C4-2B (cell line): Measurements from ENCODE around the gene DNAH2.

Experiments used
- H3K27ac ChIP-seq: fragments of 450-650 bp; 2 replicates; pipeline ENCODE4 v1.5.1; 2017
- CTCF ChIP-seq: fragments of 450-650 bp; conservative IDR thresholded peaks from 2 replicates; pipeline ENCODE4 v1.5.1; 2017; ENCODE audit warnings: mild to moderate bottlenecking
- ZFX ChIP-seq: fragments of 450-650 bp; IDR thresholded peaks from 2 replicates; pipeline ENCODE4 v1.6.1; 2017

DNAH2 gene

DNA sequence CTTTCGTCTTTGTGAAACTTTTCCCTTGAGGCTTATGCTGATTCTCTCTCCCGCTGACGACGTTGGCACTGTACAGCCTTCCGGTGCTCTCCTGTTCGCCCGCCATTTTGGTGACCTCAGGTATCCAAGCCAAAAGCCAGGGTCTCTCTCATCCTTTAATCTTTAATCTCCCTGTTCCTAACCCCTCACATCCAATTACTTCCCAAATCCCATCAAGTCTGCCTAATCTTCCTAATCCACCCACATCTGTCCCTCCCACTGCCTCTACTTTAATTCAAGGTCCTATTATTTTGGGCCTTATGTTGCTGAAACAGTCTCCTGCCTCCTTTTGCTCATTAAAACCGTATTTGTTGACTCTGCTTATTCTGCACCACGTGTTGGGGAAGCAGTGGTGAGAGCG is 22.0 kb upstream of the DNAH2 start:
- TF ChIP-seq ZFX (no peak), CTCF (no peak)
- no peak overlapping the region for H3K27ac ChIP-seq

DNA sequence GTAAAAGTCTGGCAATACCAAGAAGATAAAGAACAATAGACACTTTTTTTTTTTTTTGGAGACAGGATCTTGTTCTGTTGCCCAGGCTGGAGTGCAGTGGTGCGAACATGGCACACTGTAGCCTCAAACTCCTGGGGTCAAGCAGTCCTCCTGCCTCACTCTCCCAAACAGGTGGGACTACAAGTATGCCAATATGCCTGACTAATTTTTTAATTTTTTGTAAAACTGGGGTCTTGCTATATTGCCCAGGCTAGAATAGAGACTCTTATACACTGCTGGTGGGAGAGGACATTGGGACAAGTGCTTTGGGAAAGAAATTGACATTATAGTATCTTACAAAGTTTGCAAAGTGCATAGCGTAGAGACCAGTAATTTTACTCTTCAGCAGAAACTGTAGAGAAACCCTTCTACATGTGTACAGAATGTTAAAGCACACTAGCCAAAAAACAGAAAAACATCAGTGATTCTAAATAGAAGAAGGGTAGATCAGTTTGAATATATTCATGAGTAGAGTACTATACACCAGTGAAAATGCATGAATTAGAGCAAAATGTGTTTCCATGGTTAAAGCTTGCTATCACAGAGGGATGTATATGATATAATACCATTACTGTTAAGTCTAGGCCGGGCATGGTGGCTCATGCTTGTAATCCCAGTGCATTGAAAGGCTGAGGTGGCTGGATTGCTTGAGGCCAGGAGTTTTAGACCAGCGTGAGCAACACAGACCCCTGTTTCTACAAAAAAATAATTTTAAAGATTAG is 19.5 kb upstream of the DNAH2 start:
- TF ChIP-seq CTCF (no peak), ZFX (no peak)
- H3K27ac ChIP-seq, result no peak overlapping the region

DNA sequence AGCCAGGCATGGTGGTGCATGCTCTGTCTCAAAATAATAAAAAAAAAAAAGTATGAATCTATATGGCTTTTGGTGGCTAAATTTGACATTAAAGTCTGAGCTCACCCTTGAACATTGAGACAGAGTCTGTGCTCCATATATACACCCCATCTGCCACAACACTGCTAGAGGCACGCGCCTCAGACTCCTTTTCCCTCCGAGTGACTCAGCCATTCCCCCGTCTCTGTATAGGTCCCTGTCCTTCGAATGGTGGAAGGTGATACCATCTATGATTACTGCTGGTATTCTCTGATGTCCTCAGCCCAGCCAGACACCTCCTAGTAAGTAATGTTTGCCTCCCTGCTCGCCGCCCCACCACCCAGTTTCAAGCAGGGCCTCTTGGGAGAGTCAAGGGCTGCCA is 17.0 kb upstream of the DNAH2 start:
- no peak overlapping the region for H3K27ac ChIP-seq
- TF ChIP-seq ZFX (no peak), CTCF (no peak)

- no peak overlapping the region for H3K27ac ChIP-seq
- TF ChIP-seq CTCF (no peak), ZFX (no peak)
Measured at GRCh38 chr17:7701681-7702080, 15.9 kb upstream of the DNAH2 start.

DNA sequence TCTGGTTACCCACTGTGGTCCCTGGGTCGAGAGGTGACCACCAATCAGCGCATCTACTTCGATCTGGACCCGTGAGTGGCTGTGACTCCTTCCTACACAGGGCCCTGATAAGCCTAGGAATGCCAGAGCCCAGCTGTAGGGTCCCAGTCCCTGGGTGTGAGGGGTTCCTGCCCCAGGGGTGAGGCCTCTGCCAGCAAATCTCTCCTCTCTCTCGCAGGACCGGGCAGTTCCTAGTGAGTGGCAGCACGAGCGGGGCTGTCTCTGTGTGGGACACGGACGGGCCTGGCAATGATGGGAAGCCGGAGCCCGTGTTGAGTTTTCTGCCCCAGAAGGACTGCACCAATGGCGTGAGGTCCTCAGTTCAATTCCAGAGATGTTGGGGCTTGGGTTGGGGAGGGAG is 14.8 kb upstream of the DNAH2 start:
- TF ChIP-seq CTCF (no peak), ZFX (no peak)
- no peak overlapping the region for H3K27ac ChIP-seq

DNA sequence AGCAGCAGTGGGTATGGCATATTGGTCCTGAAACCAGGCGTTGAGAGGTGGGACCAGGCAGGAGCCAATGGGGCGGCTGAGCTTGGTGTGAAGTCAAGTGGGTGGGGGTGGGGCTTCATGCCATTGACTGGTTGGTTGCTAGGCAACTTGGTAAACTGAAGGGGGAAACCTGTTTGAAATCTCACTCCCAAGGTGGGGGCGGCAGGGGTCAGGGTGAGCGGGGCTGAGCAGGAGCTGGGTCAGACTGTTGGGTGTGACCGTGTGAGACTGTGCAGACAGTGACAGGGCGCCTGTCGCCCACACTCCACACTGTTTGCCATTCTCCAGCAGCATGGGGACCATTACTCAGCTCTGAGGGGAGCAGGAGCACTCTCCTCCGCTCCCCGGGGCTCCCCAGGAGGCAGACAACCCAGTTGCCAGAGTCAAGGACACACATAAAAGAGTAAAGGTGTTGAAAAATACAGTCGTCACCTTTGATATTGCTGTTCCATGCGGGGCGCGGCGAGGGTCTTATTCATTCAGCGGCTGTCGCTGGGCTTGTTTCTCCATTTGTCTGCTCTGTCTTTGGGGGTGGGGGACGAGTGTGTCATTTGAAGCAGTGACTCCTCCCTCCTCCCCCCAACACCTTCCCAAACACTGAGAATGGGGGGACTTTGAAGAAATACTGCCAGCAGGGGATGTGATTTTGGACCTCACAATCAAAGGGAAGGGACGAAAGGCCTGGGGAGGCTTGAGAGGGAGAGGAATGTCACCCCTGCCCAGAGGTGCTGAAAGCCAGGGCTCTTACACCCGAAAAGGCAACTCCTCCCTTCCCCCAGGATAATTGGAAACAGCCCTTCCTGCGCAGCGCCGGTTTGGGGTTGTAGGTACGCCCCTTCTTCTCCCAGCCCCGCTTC is 13.7 kb upstream of the DNAH2 start:
- TF ChIP-seq CTCF (no peak), ZFX (no peak)
- H3K27ac ChIP-seq, result no peak overlapping the region

DNA sequence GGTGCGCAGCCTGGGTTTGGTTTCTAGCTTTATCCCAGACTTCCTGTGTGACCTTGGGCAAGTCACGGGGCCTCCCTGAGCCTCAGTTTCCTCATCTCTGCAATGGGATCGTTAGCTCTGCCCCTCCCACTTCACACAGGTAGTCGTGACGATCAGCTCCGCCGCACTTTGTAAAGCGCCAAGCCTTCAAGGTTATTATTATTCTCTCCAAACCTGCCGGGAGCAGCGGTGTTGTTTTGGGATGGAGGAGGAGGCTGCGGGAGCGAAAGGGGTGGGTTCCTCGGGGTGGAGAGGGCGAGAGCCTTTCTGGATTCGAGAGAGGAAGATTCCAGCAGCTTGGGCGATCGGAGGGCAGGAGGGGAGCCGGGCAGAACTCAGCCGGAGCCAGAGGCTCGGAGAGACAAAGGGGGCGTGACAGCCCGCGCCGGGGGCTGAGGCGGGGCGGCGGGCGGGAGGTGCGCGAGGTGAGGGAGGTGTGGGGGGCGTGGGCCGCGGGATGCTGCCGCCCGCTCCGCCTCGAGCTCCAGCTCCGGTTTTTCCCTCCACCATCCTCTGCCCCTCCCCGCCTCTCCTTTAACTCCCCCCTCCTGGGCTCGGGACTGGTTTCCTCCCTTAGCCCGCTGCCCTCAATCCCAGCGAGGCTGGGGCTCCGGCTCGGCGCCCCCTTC is 12.8 kb upstream of the DNAH2 start, which contains the start of gene EFNB3:
Gene EFNB3, plus strand, starts transcription at position 602 of the 668 bp plus-strand sequence. CDS start 397 bp downstream, outside the sequence.
- H3K27ac ChIP-seq, result no peak within 1 kb of the TSS
- no peak for TF ChIP-seq CTCF
- TF ChIP-seq ZFX, result no peak
